ENCODE measurements around the gene MACROD2. TPM values are rescaled to one million over a fixed set of nuclear protein-coding genes. Genes with fewer than 3 reads are reported as not detected.
"Not testable (repeated sequence)": the region's sequence is repeated elsewhere in the genome, so short reads cannot be mapped to it uniquely, and the experiment has no call there.

Gene MACROD2
- total RNA-seq, 1 experiment from 2014 or later = 0.12 TPM

DNA sequence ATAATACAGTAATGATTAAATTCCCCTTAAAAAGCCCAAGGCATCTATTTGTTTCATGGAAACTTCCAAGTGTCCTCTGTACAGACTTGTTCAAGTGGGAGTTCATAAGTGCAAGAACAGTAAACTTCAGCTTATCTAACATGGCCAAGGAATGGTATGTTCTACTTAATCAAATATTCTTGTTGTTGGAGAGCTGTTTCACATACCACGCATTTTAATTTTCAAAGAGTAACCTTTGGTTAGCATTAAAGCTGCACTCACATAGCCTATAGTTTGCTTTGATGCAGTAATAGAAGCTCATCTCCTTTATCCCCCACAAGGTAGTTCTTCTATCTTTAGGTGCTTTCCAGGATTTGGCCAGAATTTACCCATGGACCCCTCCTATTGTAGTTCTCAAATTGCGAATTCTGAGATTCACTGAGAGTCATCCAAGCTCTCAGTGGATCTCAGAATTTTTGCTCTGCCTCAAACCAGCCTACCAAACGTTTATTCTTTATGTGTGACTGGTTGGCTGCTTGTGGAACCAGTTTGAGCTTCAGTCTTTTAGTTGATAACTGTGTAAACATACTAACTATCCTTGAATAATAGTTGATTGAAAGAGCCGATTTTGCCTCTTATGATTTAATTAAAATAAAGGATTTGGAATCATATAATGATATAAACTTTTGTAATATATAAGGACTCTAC is 1010.1 kb downstream of the MACROD2 start:
- DNase-seq = no peak
- Histone ChIP-seq H3K36me3 (no peaks in the 10 kb centered on the region), H3K27me3 (no peaks in the 10 kb centered on the region), H3K4me3 (no peak overlapping the region), H3K9me3 (replicated peaks) (no peaks in the 10 kb centered on the region), H3K27ac (no peak overlapping the region), H3K4me1 (no peaks in the 10 kb centered on the region)

DNA sequence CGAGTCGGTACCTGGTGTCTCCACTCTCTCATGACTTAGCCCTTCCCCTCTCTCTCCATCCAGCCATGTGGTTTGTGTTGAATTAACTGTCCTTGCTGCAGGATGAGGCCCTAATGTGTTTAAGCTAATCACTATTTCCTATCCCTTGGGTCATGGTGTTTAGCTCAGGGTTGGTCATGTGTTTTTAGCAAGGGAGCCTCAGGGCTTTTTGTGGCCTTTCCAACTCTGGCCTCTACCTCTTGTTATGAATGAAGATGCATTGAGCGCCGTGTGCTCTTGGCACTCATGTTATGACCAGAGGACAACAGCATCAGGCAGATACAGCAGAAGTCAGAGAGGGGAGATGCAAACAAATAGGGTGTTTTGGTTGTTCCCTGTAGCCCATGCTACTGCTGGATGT is 1016.3 kb downstream of the MACROD2 start:
- peak in 1 of 2 experiments; percentile 51 for DNase-seq
- H3K4me3 ChIP-seq = no peak overlapping the region
- peaks cover 15% of the 10 kb centered on the region for H3K4me1 ChIP-seq
- no peaks in the 10 kb centered on the region for H3K27me3 ChIP-seq
- no peaks in the 10 kb centered on the region for H3K9me3 ChIP-seq (replicated peaks)
- H3K36me3 ChIP-seq = no peaks in the 10 kb centered on the region
- no peak overlapping the region for H3K27ac ChIP-seq

DNA sequence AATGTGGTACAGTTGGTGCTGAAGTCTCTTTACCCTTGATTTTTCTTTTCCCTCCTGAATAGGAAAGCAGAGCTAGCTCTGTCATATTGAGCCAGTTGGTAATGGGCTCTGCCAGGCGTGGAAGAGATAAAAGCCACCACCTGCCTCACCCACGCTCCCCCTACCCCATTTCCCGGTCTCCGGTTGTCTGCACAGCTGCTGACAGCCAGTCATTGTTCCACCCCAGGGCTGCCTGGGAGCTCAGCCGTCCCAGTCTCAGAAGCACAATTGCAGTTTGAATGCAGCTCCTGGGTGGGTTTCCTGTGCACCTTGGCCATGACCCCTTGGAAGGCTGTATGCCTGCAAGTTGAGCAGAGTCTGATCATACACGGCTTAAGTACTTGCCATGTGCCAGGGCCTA is 1017.2 kb downstream of the MACROD2 start:
- Histone ChIP-seq H3K27me3 (no peaks in the 10 kb centered on the region), H3K27ac (peak overlapping the region; percentile 29; the same call in 1 of the 2 replicates), H3K9me3 (replicated peaks) (no peaks in the 10 kb centered on the region), H3K36me3 (no peaks in the 10 kb centered on the region), H3K4me1 (peaks cover 15% of the 10 kb centered on the region), H3K4me3 (no peak overlapping the region)
- DNase-seq = peak; percentile 70 to 81

DNA sequence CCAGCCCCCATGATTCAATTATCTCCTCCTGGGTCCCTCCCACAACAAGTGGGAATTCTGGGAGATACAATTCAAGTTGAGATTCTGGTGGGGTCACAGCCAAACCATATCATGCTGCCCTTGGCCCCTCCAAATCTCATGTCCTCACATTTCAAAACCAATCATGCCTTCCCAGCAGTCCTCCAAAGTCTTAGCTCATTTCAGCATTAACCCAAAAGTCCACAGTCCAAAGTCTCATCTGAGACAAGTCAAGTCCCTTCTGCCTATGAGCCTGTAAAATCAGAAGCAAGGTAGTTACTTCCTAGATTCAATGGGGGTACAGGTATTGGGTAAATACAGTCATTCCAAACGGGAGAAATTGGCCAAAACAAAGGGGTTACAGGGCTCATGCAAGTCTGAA is 1021.6 kb downstream of the MACROD2 start:
- H3K36me3 ChIP-seq; H3K27me3 ChIP-seq; H3K9me3 ChIP-seq (replicated peaks); H3K4me3 ChIP-seq; H3K27ac ChIP-seq; DNase-seq: not testable (repeated sequence)
- peaks cover 14% of the 10 kb centered on the region for H3K4me1 ChIP-seq

DNA sequence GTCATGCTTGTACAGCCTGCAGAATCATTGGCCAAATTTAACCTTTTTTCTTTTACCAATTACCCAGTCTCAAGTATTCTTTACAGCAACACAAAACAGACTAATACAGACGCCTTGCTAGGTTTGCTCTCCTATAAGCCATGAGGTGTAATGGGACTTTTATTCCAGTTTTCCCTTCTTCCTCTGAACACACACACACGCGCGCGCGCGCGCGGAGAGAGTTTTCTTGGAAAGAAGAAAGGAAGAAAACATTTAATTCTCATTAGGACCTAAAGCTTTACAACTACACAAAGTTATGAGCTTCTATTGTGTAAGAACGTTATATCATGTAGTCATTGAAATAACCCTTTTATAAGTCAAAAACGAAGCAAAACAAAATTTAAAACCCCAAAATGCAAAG is 1023.6 kb downstream of the MACROD2 start:
- H3K27ac ChIP-seq = no peak overlapping the region
- H3K4me1 ChIP-seq = no peaks in the 10 kb centered on the region
- no peak overlapping the region for H3K4me3 ChIP-seq
- no peaks in the 10 kb centered on the region for H3K9me3 ChIP-seq (replicated peaks)
- no peaks in the 10 kb centered on the region for H3K36me3 ChIP-seq
- DNase-seq = no peak
- no peaks in the 10 kb centered on the region; the same call in 1 of the 2 replicates for H3K27me3 ChIP-seq

DNA sequence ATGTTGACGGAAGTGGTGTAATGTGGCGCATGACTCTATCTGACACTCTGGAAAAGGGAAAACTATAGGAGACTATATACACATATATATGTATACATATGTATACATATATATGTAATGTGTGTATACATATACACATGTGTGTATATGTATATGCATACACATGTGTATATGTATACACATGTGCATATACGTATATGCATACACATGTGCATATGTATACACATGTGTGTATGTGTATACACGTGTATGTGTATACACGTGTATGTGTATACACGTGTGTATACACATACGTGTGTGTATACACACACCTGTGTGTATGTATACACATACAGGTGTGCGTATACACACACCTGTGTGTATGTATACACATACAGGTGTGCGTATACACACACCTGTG is 1025.5 kb downstream of the MACROD2 start:
- no peaks in the 10 kb centered on the region for H3K4me1 ChIP-seq
- no peak for DNase-seq
- no peaks in the 10 kb centered on the region for H3K36me3 ChIP-seq
- H3K27me3 ChIP-seq = no peaks in the 10 kb centered on the region; the same call in 1 of the 2 replicates
- H3K4me3 ChIP-seq = no peak overlapping the region
- no peaks in the 10 kb centered on the region for H3K9me3 ChIP-seq (replicated peaks)
- no peak overlapping the region for H3K27ac ChIP-seq

DNA sequence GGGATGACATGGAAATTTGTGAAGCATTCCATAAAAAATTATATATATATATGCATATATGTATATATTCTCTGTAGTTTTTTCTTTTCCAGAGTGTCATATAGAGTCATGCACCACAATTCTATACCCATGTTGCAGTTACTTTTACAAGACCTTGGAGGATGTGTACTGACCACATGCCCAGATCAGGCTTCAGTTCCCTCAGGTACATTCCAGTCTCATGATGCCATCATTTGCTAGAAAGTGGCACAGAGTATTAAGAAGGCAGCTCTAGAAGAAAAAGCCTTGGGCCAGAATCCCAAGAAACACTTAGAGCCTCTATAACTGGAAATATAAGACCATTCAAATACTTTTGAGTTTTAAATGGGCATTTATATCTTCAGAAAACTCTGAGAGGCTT is 1027.6 kb downstream of the MACROD2 start:
- Histone ChIP-seq H3K27me3 (no peaks in the 10 kb centered on the region; the same call in 1 of the 2 replicates), H3K4me3 (no peak overlapping the region), H3K4me1 (no peaks in the 10 kb centered on the region), H3K36me3 (no peaks in the 10 kb centered on the region), H3K27ac (no peak overlapping the region), H3K9me3 (replicated peaks) (no peaks in the 10 kb centered on the region)
- no peak for DNase-seq

DNA sequence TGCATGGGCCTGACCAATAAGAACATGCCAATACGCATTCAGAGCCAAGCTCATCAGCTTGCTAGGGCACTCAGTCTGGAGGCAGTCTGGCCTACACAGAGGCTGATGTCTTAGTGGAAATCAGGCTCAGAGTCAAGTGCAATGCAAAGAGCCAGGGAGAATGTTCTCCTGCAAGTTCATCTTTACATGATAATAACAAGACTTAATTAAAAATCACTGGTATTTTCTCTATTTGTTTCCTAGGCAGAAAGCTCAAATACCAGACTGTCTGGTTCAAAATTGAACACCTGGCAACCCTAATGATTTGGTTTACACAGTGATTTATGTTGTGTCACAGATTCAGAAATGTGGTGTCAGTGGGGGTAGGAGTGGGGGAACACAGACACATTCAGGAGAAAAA is 1031.4 kb downstream of the MACROD2 start:
- Histone ChIP-seq H3K4me3 (no peak overlapping the region), H3K9me3 (replicated peaks) (no peaks in the 10 kb centered on the region), H3K27ac (no peak overlapping the region), H3K36me3 (no peaks in the 10 kb centered on the region), H3K4me1 (no peaks in the 10 kb centered on the region), H3K27me3 (no peaks in the 10 kb centered on the region)
- DNase-seq = no peak

DNA sequence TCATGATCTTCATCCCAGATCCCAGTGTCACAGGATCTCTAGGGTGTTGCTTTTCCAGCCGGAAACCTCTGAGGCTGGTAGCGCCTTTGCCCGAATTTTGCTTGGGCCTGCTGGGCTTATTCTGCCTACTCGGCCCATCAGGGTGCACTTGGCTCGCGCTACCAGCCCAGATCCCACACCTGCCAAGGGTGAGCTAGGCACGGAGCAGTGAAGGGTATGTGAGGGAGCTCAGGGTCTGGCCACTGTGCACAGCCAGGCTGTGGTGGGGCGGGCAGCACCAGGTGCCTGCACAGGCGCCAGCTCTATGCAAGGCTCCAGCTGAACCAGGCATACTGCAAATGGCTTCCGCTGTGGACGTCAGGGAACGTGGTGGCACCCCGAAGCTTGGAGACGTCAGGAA is 1035.5 kb downstream of the MACROD2 start:
- no peaks in the 10 kb centered on the region for H3K4me1 ChIP-seq
- H3K27ac ChIP-seq = no peak overlapping the region
- no peaks in the 10 kb centered on the region for H3K36me3 ChIP-seq
- H3K4me3 ChIP-seq = no peak overlapping the region
- H3K9me3 ChIP-seq (replicated peaks) = no peaks in the 10 kb centered on the region
- H3K27me3 ChIP-seq = no peaks in the 10 kb centered on the region
- no peak for DNase-seq

DNA sequence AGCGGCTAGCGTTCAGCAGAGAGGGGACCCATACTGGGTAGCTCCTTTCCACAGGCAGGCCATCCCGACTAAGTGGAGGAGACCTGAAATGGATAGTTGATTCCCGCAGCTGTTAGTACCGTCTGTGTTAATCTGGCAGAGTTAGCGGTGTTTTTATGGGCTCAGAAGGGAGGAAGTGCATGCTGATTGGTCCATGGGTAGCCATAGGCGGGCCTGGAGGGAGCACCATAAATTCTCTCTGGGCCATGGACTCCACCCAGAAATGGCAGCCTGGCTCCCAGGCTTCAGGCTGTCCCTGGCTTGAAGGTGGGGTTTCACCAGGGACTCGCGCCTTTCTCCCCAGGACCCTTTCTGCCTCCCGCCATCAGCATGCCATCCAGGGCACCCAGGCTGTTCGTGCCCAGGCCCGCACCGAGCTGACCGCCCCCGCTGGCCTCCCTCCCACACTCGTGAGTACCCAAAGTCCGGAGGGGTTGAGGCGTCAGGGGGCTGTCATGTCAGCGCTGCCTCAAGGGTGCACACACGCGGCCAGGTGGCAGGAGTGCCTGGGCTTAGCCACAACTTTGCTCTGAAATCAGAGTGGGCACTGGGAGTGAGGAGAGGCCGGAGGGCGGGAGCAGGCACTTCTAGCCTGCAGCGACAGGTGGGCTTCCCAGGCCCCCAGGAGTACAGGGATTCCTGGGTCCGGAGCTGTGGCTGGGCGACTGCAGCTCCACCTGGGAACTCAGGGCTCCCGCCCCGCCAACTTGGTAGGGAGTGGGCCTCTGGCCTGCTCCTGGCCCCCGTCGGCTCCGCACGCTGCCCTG is 1036.4 kb downstream of the MACROD2 start:
- Histone ChIP-seq H3K9me3 (replicated peaks) (no peaks in the 10 kb centered on the region), H3K36me3 (no peaks in the 10 kb centered on the region), H3K4me3 (no peak overlapping the region), H3K4me1 (no peaks in the 10 kb centered on the region), H3K27me3 (no peaks in the 10 kb centered on the region), H3K27ac (no peak overlapping the region)
- DNase-seq = no peak

DNA sequence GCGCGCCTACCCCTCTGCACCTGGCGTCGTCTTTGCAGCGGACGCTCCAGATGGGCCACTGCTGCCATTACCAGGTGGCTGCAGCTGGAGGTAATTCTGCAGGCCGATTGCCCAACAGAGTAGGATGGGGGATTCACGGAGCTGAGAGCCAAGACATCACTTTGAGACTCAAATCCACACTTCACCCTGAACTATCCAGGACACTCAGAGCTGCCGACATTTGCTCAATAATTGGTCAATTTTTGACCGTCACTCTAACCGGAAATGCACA is 1037.0 kb downstream of the MACROD2 start:
- H3K9me3 ChIP-seq (replicated peaks) = no peaks in the 10 kb centered on the region
- H3K27me3 ChIP-seq = no peaks in the 10 kb centered on the region
- H3K4me1 ChIP-seq = no peaks in the 10 kb centered on the region
- H3K36me3 ChIP-seq = no peaks in the 10 kb centered on the region
- no peak overlapping the region for H3K4me3 ChIP-seq
- no peak overlapping the region for H3K27ac ChIP-seq
- DNase-seq = no peak

DNA sequence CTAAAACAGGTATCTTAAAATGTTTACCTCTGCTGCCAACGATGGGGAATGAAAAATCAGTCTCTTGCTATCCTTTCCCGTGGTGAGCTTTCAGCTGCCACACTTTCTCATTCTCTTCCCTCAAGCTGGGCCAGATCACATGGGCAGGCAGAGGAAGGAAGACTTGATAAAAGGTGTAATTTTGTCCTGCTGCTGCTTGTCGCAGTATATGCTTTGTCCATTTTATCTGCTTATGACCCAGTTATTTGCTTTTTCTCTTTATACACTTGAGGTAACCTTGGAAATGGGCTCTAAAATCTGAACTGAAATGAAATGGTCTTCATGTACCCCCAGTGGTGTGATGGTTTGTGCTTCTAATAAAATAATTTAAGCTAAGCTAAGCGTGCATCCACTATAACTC is 1038.0 kb downstream of the MACROD2 start:
- no peak overlapping the region for H3K27ac ChIP-seq
- no peak for DNase-seq
- no peaks in the 10 kb centered on the region for H3K9me3 ChIP-seq (replicated peaks)
- no peaks in the 10 kb centered on the region for H3K36me3 ChIP-seq
- no peaks in the 10 kb centered on the region for H3K27me3 ChIP-seq
- no peaks in the 10 kb centered on the region for H3K4me1 ChIP-seq
- no peak overlapping the region for H3K4me3 ChIP-seq

DNA sequence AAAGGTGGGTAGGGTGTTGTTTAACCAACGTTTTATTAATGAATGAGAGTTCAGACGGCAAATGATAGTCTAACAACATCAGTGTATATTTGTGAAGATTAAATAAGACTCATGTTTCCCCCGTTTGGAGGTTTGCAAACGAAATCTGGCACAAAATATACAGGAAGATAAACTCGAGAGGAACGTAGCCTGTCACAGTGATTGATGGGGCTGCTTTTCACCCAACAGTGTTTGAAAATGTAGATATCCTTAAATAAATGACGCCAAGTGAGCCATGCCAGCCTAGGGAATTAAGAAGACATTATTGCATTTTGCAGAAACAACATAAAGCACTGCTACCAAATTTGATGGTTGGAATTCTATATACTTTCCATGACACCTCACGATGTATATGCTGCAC is 1038.6 kb downstream of the MACROD2 start:
- Histone ChIP-seq H3K4me3 (no peak overlapping the region), H3K36me3 (no peaks in the 10 kb centered on the region), H3K27me3 (no peaks in the 10 kb centered on the region), H3K9me3 (replicated peaks) (no peaks in the 10 kb centered on the region), H3K4me1 (no peaks in the 10 kb centered on the region), H3K27ac (no peak overlapping the region)
- no peak for DNase-seq

DNA sequence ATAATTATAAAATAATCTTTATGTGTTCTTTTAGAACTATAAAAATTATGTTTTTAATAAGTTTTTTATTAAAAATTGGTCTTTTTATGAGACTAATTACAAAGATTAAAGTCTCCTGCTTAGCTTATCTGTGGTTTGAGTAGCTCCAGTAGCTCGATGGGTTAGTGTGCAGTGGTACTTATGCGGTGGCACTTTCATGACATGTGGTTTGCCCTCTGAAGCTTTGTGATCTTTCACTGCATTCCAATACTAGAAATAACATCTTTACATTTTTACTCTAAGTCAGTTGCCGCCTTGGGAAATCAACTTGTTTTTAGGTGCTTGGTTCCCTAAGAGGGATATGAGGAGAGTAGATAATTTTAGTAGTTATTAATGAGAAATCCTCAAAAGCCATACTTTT is 1041.6 kb downstream of the MACROD2 start:
- H3K9me3 ChIP-seq (replicated peaks) = no peaks in the 10 kb centered on the region; the same call in 1 of the 2 replicates
- no peak overlapping the region for H3K4me3 ChIP-seq
- no peaks in the 10 kb centered on the region for H3K27me3 ChIP-seq
- DNase-seq = no peak
- no peaks in the 10 kb centered on the region for H3K36me3 ChIP-seq
- no peak overlapping the region for H3K27ac ChIP-seq
- no peaks in the 10 kb centered on the region for H3K4me1 ChIP-seq

DNA sequence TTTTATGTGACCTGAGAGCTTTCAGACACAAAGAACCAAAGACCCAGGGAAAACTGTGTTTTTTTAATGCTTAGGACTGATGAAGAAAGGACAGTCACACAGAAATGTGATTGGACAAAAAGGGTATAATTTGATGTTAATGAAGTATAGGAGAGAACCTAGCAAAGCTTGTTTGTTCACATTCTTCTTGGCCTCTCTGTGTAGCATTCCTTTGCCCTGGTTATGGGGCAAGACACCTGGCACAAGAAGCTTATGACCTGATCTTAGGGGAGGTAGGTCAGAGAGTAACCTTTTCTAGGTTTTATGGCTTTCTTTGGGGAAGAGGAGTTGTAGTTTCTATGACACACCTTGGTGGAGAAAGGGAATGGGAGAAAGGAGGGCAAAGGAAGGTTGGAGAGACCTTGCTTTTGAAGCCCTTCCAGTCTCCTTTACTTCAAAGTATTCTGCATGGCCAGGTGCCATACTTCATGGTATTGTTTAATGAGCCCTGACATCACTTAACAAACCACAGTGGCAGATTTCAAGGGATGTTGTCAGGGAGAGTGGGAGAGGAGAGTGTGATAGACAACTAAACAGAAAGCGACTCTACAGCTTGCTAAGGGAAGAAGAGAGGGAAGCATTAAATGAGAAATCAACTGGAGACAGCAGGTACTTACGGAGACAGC is 1043.9 kb downstream of the MACROD2 start:
- Histone ChIP-seq H3K27me3 (no peaks in the 10 kb centered on the region), H3K36me3 (no peaks in the 10 kb centered on the region), H3K4me3 (no peak overlapping the region), H3K27ac (no peak overlapping the region), H3K9me3 (replicated peaks) (no peaks in the 10 kb centered on the region; the same call in 1 of the 2 replicates), H3K4me1 (no peaks in the 10 kb centered on the region)
- no peak for DNase-seq
